H9 (cell line): ENCODE measurements around the gene TRIM52. TPM values are rescaled to one million over a fixed set of nuclear protein-coding genes. Genes with fewer than 3 reads are reported as not detected.

Experiments used
- DNase-seq: peaks from one replicate; pipeline ENCODE4 v3.0.0-alpha.2; 2017
- H2AFZ ChIP-seq: one replicate; pipeline ENCODE4 v1.6.1; 2013; ENCODE audit warnings: mild to moderate bottlenecking, low read length, control low read depth, moderate library complexity
- H2AK5ac ChIP-seq: 2 replicates; pipeline ENCODE4 v1.6.1; 2013; ENCODE audit warnings: low read length, control low read depth, mixed read lengths; ENCODE audit not compliant: insufficient read length
- H2BK120ac ChIP-seq: one replicate; pipeline ENCODE4 v1.6.1; 2013; ENCODE audit warnings: low read depth, mild to moderate bottlenecking, low read length, control low read depth, inconsistent platforms; ENCODE audit not compliant: poor library complexity, severe bottlenecking
- H2BK12ac ChIP-seq: 2 replicates; pipeline ENCODE4 v1.6.1; 2013; ENCODE audit warnings: low read length, control low read depth, mixed read lengths, low read depth; ENCODE audit not compliant: insufficient read length
- H2BK15ac ChIP-seq: 2 replicates; pipeline ENCODE4 v1.6.1; 2013; ENCODE audit warnings: low read depth, low read length, control low read depth
- H2BK20ac ChIP-seq: one replicate; pipeline ENCODE4 v1.6.1; 2013; ENCODE audit warnings: low read depth, mild to moderate bottlenecking, low read length, control low read depth, inconsistent platforms; ENCODE audit not compliant: poor library complexity, severe bottlenecking
- H2BK5ac ChIP-seq: 2 replicates; pipeline ENCODE4 v1.6.1; 2013; ENCODE audit warnings: low read length, control low read depth, mixed read lengths; ENCODE audit not compliant: insufficient read length
- H3K14ac ChIP-seq: 2 replicates; pipeline ENCODE4 v1.6.1; 2013; ENCODE audit warnings: low read length, control low read depth; ENCODE audit not compliant: insufficient read depth
- H3K18ac ChIP-seq: 2 replicates; pipeline ENCODE4 v1.6.1; 2013; ENCODE audit warnings: low read depth, mild to moderate bottlenecking, mixed read lengths, low read length, control low read depth; ENCODE audit not compliant: insufficient read length
- H3K23ac ChIP-seq: 2 replicates; pipeline ENCODE4 v1.6.1; 2013; ENCODE audit warnings: low read length, control low read depth, mixed read lengths, low read depth; ENCODE audit not compliant: insufficient read length
- H3K23me2 ChIP-seq: 2 replicates; pipeline ENCODE4 v1.6.1; 2013; ENCODE audit warnings: low read depth, mild to moderate bottlenecking, mixed read lengths, low read length, control low read depth; ENCODE audit not compliant: insufficient read length, poor library complexity, severe bottlenecking
- H3K27ac ChIP-seq: 2 replicates; pipeline ENCODE4 v1.5.1; 2013; ENCODE audit warnings: low read length, control low read depth, mixed read lengths, low read depth; ENCODE audit not compliant: insufficient read length
- H3K27me3 ChIP-seq: 2 replicates; pipeline ENCODE4 v1.6.1; 2013; ENCODE audit warnings: low read length, control low read depth, inconsistent platforms; ENCODE audit not compliant: insufficient read depth
- H3K4ac ChIP-seq: 2 replicates; pipeline ENCODE4 v1.6.1; 2013; ENCODE audit warnings: low read depth, mild to moderate bottlenecking, control low read depth, inconsistent platforms, low read length, moderate library complexity
- H3K4me1 ChIP-seq: 2 replicates; pipeline ENCODE4 v1.6.1; 2013; ENCODE audit warnings: low read length, control low read depth, inconsistent platforms; ENCODE audit not compliant: insufficient read depth
- H3K4me2 ChIP-seq: 2 replicates; pipeline ENCODE4 v1.6.1; 2013; ENCODE audit warnings: low read length, control low read depth, mixed read lengths; ENCODE audit not compliant: insufficient read length, insufficient read depth
- H3K56ac ChIP-seq: 2 replicates; pipeline ENCODE4 v1.6.1; 2013; ENCODE audit warnings: low read depth, mild to moderate bottlenecking, mixed read lengths, low read length, control low read depth; ENCODE audit not compliant: insufficient read length
- H3K79me1 ChIP-seq: 2 replicates; pipeline ENCODE4 v1.6.1; 2013; ENCODE audit warnings: low read depth, mild to moderate bottlenecking, moderate library complexity, low read length, control low read depth, inconsistent platforms; ENCODE audit not compliant: insufficient read depth, poor library complexity, severe bottlenecking
- H3K79me2 ChIP-seq: 2 replicates; pipeline ENCODE4 v1.6.1; 2013; ENCODE audit warnings: low read length, control low read depth, inconsistent platforms; ENCODE audit not compliant: insufficient read depth
- H3K9ac ChIP-seq: 2 replicates; pipeline ENCODE4 v1.6.1; 2013; ENCODE audit warnings: low read length, control low read depth, mixed read lengths; ENCODE audit not compliant: insufficient read length; ENCODE audit errors: extremely low read depth
- H3K9me3 ChIP-seq: one replicate; pipeline ENCODE4 v1.6.1; 2013; ENCODE audit warnings: low read depth, low read length, inconsistent platforms; ENCODE audit not compliant: control insufficient read depth
- H3T11ph ChIP-seq: one replicate; pipeline ENCODE4 v1.6.1; 2013; ENCODE audit warnings: mild to moderate bottlenecking, low read length, control low read depth, inconsistent platforms
- H4K20me1 ChIP-seq: one replicate; pipeline ENCODE4 v1.6.1; 2013; ENCODE audit not compliant: control insufficient read depth, insufficient read length, insufficient read depth
- H4K5ac ChIP-seq: 2 replicates; pipeline ENCODE4 v1.6.1; 2013; ENCODE audit warnings: low read depth, mild to moderate bottlenecking, mixed read lengths, low read length, control low read depth; ENCODE audit not compliant: insufficient read length
- H4K8ac ChIP-seq: replicated peaks from 2 replicates; pipeline ENCODE4 v1.6.1; 2013; ENCODE audit warnings: low read length, control low read depth, mixed read lengths, low read depth; ENCODE audit not compliant: insufficient read length
- H4K91ac ChIP-seq: 2 replicates; pipeline ENCODE4 v1.6.1; 2013; ENCODE audit warnings: low read depth, mild to moderate bottlenecking, moderate library complexity, mixed read lengths, low read length, control low read depth; ENCODE audit not compliant: insufficient read length
- H3K27ac Mint-ChIP-seq, 3 experiments: 2 replicates in 2 of 3; 3 replicates in 1 of 3; pipeline ENCODE4 v1.8.0; 2020 to 2021; ENCODE audit warnings: mixed read lengths in 3 of 3, mild to moderate bottlenecking in 1 of 3, moderate library complexity in 1 of 3
- H3K27me3 Mint-ChIP-seq: 2 replicates; pipeline ENCODE4 v1.8.0; 2021; ENCODE audit warnings: low read depth, mild to moderate bottlenecking, moderate library complexity, mixed read lengths
- H3K36me3 Mint-ChIP-seq, 3 experiments: 2 replicates in 2 of 3; 3 replicates in 1 of 3; pipeline ENCODE4 v1.8.0; 2020 to 2021; ENCODE audit warnings: low read depth in 3 of 3, mixed read lengths in 3 of 3; ENCODE audit not compliant: insufficient read depth in 1 of 3
- H3K4me1 Mint-ChIP-seq, 2 experiments: 2 replicates each; pipeline ENCODE4 v1.8.0; 2020; ENCODE audit warnings: mixed read lengths in 2 of 2
- H3K4me3 Mint-ChIP-seq, 2 experiments: 2 replicates in 1 of 2; 3 replicates in 1 of 2; pipeline ENCODE4 v1.8.0; 2020 to 2021; ENCODE audit warnings: mild to moderate bottlenecking in 2 of 2, mixed read lengths in 2 of 2, moderate library complexity in 1 of 2
- H3K9me3 Mint-ChIP-seq, 2 experiments: 2 replicates in 1 of 2; 3 replicates in 1 of 2; pipeline ENCODE4 v1.8.0; 2020; ENCODE audit warnings: mild to moderate bottlenecking in 2 of 2, mixed read lengths in 2 of 2, moderate library complexity in 1 of 2
- WGBS: extraction: QIAGEN DNeasy Blood & Tissue Kit; methylation state at CpG from one replicate; pipeline ENCODE4 v1.1.7; 2013; ENCODE audit warnings: missing lambda C conversion rate, low lambda C conversion rate, mixed read lengths; ENCODE audit not compliant: insufficient read length; ENCODE audit errors: extremely low coverage; 5-methylcytosine and 5-hydroxymethylcytosine counted together
- total RNA-seq: library from RNA; stranded (reverse); gene quantifications from 2 replicates; pipeline ENCODE4 v1.2.1, GENCODE V29; 2021
- TF ChIP-seq, protein P1 (sequence below): fragments of 200-600 bp; sonication (generic); conservative IDR thresholded peaks from 3 replicates; pipeline ENCODE4 v1.8.0; 2021; ENCODE audit warnings: antibody characterized with exemption, mild to moderate bottlenecking

The TRIM52 gene
- total RNA-seq, 1 experiment from 2014 or later: 5.1 TPM

DNA sequence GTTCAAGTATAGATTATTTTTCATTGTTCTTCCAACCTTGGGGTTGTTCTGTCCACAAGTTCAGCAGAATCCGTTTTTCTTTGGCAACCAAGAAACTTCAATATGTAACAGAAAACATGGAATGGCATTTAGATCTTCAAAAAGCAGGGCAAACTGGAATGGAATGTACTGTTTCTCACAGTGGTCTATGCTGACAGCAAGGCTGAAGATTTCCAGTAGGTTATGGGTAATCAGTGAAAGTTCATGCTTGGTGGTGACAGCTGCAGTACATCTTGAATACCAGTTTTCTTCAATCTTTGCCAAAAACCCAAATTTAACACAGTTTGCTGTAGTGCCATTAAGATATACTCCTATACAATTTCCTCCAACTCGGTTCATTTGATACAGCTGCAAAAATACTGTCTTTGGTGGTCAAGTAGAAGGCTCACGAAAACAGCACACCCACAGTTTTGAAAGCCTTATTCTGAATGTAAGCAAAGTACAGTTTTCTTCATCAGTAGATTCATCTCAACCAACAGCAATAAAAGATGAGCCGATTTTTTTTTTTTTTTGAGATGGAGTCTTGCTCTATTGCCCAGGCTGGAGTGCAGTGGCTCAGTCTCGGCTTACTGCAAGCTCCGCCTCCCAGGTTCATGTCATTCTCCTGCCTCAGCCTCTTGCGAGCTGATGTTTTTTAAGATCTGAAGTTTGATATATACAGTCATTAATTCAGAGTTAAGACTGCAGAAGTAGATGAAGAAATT, 4.9 kb downstream of the TRIM52 start:
- WGBS: no CpG with 5 or more reads among the region's 7 CpGs
- no peaks in the 10 kb centered on the region for H3K27me3 Mint-ChIP-seq
- Histone ChIP-seq H2BK5ac (no peak overlapping the region), H3K79me1 (peaks cover 4% of the 10 kb centered on the region), H3K9me3 (no peaks in the 10 kb centered on the region), H4K5ac (no peak overlapping the region), H3K14ac (no peak overlapping the region), H3K23me2 (peaks cover 13% of the 10 kb centered on the region), H2BK12ac (no peak overlapping the region), H3K79me2 (peaks cover 20% of the 10 kb centered on the region), H2AFZ (no peak overlapping the region), H4K20me1 (no peaks in the 10 kb centered on the region), H3K9ac (no peak overlapping the region), H2AK5ac (no peak overlapping the region), H3K27me3 (no peaks in the 10 kb centered on the region), H3K4ac (no peak overlapping the region), H4K91ac (no peak overlapping the region), H3K23ac (no peak overlapping the region), H4K8ac (no peak overlapping the region), H2BK20ac (no peak overlapping the region), H3T11ph (no peak overlapping the region), H2BK15ac (no peak overlapping the region), H3K27ac (no peak overlapping the region), H3K18ac (no peak overlapping the region), H3K56ac (no peak overlapping the region), H3K4me2 (no peak overlapping the region), H2BK120ac (no peak overlapping the region), H3K4me1 (no peaks in the 10 kb centered on the region; the same call in 1 of the 2 replicates)
- H3K36me3 Mint-ChIP-seq: peaks cover 15 to 47% (median 39%) of the 10 kb centered on the region in 3 experiments; a peak in 6 of 7 replicates
- TF ChIP-seq, protein P1, sequence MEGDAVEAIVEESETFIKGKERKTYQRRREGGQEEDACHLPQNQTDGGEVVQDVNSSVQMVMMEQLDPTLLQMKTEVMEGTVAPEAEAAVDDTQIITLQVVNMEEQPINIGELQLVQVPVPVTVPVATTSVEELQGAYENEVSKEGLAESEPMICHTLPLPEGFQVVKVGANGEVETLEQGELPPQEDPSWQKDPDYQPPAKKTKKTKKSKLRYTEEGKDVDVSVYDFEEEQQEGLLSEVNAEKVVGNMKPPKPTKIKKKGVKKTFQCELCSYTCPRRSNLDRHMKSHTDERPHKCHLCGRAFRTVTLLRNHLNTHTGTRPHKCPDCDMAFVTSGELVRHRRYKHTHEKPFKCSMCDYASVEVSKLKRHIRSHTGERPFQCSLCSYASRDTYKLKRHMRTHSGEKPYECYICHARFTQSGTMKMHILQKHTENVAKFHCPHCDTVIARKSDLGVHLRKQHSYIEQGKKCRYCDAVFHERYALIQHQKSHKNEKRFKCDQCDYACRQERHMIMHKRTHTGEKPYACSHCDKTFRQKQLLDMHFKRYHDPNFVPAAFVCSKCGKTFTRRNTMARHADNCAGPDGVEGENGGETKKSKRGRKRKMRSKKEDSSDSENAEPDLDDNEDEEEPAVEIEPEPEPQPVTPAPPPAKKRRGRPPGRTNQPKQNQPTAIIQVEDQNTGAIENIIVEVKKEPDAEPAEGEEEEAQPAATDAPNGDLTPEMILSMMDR: no peak
- H3K4me1 Mint-ChIP-seq: peaks cover 26 to 32% of the 10 kb centered on the region in 2 experiments
- H3K4me3 Mint-ChIP-seq: no peak overlapping the region
- DNase-seq: no peak
- H3K9me3 Mint-ChIP-seq: no peaks in the 10 kb centered on the region
- H3K27ac Mint-ChIP-seq: no peak overlapping the region; a peak in 1 of 7 replicates
